Progenitor cell of endocrine pancreas (in vitro differentiated cells): ENCODE data around the gene CDK14. TPM values are rescaled to one million over a fixed set of nuclear protein-coding genes. Genes with fewer than 3 reads are reported as not detected.
A peak's percentile ranks its signal among the peaks of the same experiment; 100 is the strongest.

Experiments used
- DNase-seq: peaks from one replicate; pipeline ENCODE4 v3.0.0; 2021; ENCODE audit warnings: low spot score; ENCODE audit not compliant: unreplicated experiment
- H3K27ac Mint-ChIP-seq: 2 replicates; pipeline ENCODE4 v1.8.0; 2021; ENCODE audit warnings: mild to moderate bottlenecking, moderate library complexity, mixed read lengths
- H3K27me3 Mint-ChIP-seq: 2 replicates; pipeline ENCODE4 v1.8.0; 2021; ENCODE audit warnings: mixed read lengths
- H3K36me3 Mint-ChIP-seq: 2 replicates; pipeline ENCODE4 v1.8.0; 2022; ENCODE audit warnings: mixed read lengths; ENCODE audit not compliant: insufficient read depth
- H3K4me1 Mint-ChIP-seq: 2 replicates; pipeline ENCODE4 v1.8.0; 2021; ENCODE audit warnings: low read depth, mixed read lengths
- H3K4me3 Mint-ChIP-seq: 2 replicates; pipeline ENCODE4 v1.8.0; 2021; ENCODE audit warnings: low read depth, mild to moderate bottlenecking, moderate library complexity, mixed read lengths
- H3K9me3 Mint-ChIP-seq: 2 replicates; pipeline ENCODE4 v1.8.0; 2021; ENCODE audit warnings: low read depth, mixed read lengths
- CTCF ChIP-seq: fragments of 200-600 bp; sonication (generic); IDR thresholded peaks from one replicate; pipeline ENCODE4 v1.5.0; 2021; ENCODE audit warnings: antibody characterized with exemption, mild to moderate bottlenecking; ENCODE audit not compliant: unreplicated experiment
- total RNA-seq: library from RNA; stranded (reverse); gene quantifications from 2 replicates; pipeline ENCODE4 v1.2.1, GENCODE V29; 2021

Gene CDK14
- total RNA-seq, 1 donor from 2014 or later: 117 TPM

GRCh38 chr7:90869335-90869734, 273.2 kb downstream of the CDK14 start:
- TF ChIP-seq CTCF: no peak
- peaks cover 3% of the 10 kb centered on the region for H3K4me1 Mint-ChIP-seq
- H3K4me3 Mint-ChIP-seq: no peak overlapping the region
- H3K36me3 Mint-ChIP-seq: peaks cover 13% of the 10 kb centered on the region
- peaks cover 5% of the 10 kb centered on the region for H3K9me3 Mint-ChIP-seq
- H3K27me3 Mint-ChIP-seq: no peaks in the 10 kb centered on the region
- DNase-seq: no peak
- no peak overlapping the region for H3K27ac Mint-ChIP-seq

- Mint-ChIP-seq H3K27me3 (no peaks in the 10 kb centered on the region), H3K36me3 (peaks cover 33% of the 10 kb centered on the region), H3K9me3 (peaks cover 16% of the 10 kb centered on the region), H3K27ac (no peak overlapping the region), H3K4me3 (no peak overlapping the region), H3K4me1 (peaks cover 13% of the 10 kb centered on the region)
- no peak for DNase-seq
- no peak for TF ChIP-seq CTCF
These were observed 280.6 kb downstream of the CDK14 start for GRCh38 chr7:90876701-90877100.

GRCh38 chr7:90877201-90877600, 281.1 kb downstream of the CDK14 start:
- peak overlapping the region; percentile 4 for H3K27ac Mint-ChIP-seq
- H3K9me3 Mint-ChIP-seq: peaks cover 21% of the 10 kb centered on the region
- no peaks in the 10 kb centered on the region for H3K27me3 Mint-ChIP-seq
- TF ChIP-seq CTCF: no peak
- peaks cover 36% of the 10 kb centered on the region for H3K36me3 Mint-ChIP-seq
- H3K4me1 Mint-ChIP-seq: peaks cover 11% of the 10 kb centered on the region
- DNase-seq: no peak
- no peak overlapping the region for H3K4me3 Mint-ChIP-seq

- Mint-ChIP-seq H3K36me3 (peaks cover 43% of the 10 kb centered on the region), H3K27ac (no peak overlapping the region), H3K4me1 (peaks cover 9% of the 10 kb centered on the region), H3K27me3 (no peaks in the 10 kb centered on the region), H3K9me3 (peaks cover 38% of the 10 kb centered on the region), H3K4me3 (no peak overlapping the region)
- TF ChIP-seq CTCF: no peak
- no peak for DNase-seq
These were observed 283.8 kb downstream of the CDK14 start for GRCh38 chr7:90879924-90880323.

GRCh38 chr7:90886416-90886815, 290.3 kb downstream of the CDK14 start:
- no peak for TF ChIP-seq CTCF
- H3K9me3 Mint-ChIP-seq: peaks cover 28% of the 10 kb centered on the region
- no peak for DNase-seq
- H3K27ac Mint-ChIP-seq: no peak overlapping the region
- H3K4me1 Mint-ChIP-seq: peaks cover 6% of the 10 kb centered on the region
- H3K4me3 Mint-ChIP-seq: no peak overlapping the region
- no peaks in the 10 kb centered on the region for H3K27me3 Mint-ChIP-seq
- H3K36me3 Mint-ChIP-seq: peaks cover 16% of the 10 kb centered on the region
